Hepatocyte (in vitro differentiated cells): ENCODE results near the gene SHISAL1.

Experiments
- CTCF ChIP-seq: fragments of 200-600 bp; sonication (generic); IDR thresholded peaks from 2 replicates; pipeline ENCODE4 v1.5.1; 2016; ENCODE audit warnings: antibody characterized with exemption, mild to moderate bottlenecking; ENCODE audit not compliant: poor library complexity
- EZH2 ChIP-seq: fragments of 200-600 bp; sonication (generic); IDR thresholded peaks from 2 replicates; pipeline ENCODE4 v1.6.1; 2016; ENCODE audit warnings: antibody characterized with exemption, mild to moderate bottlenecking, borderline replicate concordance
- EZH2phosphoT487 ChIP-seq: fragments of 200-600 bp; sonication (generic); IDR thresholded peaks from one replicate; pipeline ENCODE4 v1.6.1; 2018; ENCODE audit warnings: antibody characterized with exemption, mild to moderate bottlenecking, low read depth, moderate library complexity; ENCODE audit not compliant: unreplicated experiment, severe bottlenecking

GRCh38 chr22:44245438-44245837 is 67.3 kb downstream of the SHISAL1 start:
- TF ChIP-seq CTCF (no peak), EZH2 (no peak), EZH2phosphoT487 (no peak)
